HG03521 (cell line): ENCODE results near the gene KLHL29.
"Not testable (repeated sequence)": the region's sequence is repeated elsewhere in the genome, so short reads cannot be mapped to it uniquely, and the experiment has no call there.

Experiments used
- ATAC-seq: cut with Tn5 transposase; IDR thresholded peaks from one replicate; pipeline ENCODE4 v1.9.1; 2021; ENCODE audit warnings: mild to moderate bottlenecking, moderate library complexity; ENCODE audit not compliant: unreplicated experiment

The KLHL29 gene

DNA sequence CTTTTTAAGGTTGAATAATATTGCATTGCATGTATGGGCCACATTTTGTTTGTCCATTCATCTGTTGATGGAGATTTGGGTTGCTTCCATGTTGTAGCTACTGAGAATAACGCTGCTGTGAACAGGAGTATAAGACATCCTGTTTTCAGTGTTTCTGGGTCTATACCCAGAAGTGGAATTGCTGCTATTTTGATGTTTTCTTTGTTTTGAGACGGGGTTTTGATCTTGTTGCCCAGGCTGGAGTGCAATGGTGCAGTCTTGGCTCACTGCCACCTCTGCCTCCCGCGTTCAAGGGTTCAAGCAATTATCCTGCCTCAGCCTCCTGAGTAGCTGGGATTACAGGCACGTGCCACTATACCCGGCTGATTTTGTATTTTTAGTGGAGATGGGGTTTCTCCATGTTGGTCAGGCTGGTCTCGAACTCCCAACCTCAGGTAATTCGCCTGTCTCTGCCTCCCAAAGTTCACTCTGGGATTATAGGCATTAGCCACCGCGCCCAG, 6.3 kb downstream of the KLHL29 start:
- not testable (repeated sequence) for ATAC-seq

- no peak for ATAC-seq
These were observed 8.7 kb downstream of the KLHL29 start for GRCh38 chr2:23393722-23394121.

- ATAC-seq = no peak
These were observed 9.7 kb downstream of the KLHL29 start for GRCh38 chr2:23394700-23395099.

- no peak for ATAC-seq
These were observed 12.5 kb downstream of the KLHL29 start for GRCh38 chr2:23397478-23397877.

DNA sequence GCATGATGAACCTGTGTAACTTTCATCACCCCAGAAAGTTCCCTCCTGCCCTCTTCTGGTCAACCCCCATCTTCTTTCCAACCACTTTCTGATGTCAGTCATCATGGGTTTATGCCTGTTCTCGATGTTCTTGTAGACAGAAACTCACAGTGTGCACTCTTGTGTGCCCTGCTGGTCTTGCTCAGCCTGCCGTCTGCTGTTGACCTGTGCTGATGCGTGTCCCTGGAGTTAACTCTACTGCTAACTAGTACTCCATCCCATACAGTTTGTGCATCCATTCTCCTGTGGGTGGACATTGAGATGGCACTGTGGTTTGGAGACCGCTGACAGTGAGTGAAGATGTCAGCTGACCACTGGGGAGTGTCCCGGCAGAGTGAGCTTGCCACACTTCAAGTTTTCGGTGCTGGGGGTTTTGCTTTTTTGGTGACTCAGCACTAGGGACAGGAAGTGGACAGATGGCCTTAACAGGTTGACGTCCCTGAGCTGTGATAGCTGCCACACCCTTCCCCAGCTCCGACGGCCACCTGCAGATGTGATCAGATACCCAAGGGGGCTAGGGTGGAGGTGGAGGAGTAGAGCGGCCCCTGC, 14.8 kb downstream of the KLHL29 start:
- peak; percentile 44 for ATAC-seq

DNA sequence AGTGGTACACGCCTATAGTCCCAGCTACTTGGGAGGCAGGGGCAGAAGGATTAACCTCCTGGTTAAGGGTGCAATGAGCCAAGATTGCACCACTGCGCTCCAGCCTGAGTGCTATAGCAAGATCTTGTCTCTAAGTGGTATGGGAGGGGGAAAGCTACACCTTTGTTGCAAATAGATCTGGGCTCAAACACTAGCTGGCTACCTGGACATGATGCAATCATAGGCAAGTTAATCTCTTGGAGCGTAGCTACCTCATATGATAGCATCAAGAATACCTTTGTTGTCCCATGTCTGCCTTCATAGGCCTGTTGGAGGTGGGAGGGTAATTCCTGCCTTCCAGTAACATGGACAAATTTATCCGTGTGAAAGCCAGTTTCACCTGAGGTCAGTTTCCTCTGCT, 15.7 kb downstream of the KLHL29 start:
- no peak for ATAC-seq

- ATAC-seq = no peak
These were observed 16.6 kb downstream of the KLHL29 start for GRCh38 chr2:23401427-23402204.

GRCh38 chr2:23402205-23402740, 17.3 kb downstream of the KLHL29 start:
- ATAC-seq = no peak

GRCh38 chr2:23404426-23404825, 19.4 kb downstream of the KLHL29 start:
- no peak for ATAC-seq

DNA sequence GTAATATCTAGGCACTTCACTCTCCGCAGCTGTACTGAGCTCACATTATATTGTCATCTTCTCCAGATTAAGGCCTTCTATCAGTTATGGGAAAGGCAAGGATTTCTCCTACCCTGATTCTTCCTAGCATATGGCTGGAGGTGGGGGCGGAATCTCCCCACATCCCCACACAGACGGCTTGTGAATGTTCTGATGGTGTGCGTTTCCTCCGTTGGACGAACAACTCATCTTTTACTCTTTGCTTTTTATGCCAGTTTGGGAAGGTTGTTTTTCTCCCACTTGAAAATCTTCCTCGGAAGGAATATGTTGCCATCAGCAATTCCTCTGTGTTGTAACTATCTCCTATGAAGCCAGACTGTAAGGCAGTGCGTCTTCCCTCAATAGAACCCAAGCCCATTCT, 24.3 kb downstream of the KLHL29 start:
- ATAC-seq = no peak

GRCh38 chr2:23410596-23410995, 25.6 kb downstream of the KLHL29 start:
- ATAC-seq = no peak

DNA sequence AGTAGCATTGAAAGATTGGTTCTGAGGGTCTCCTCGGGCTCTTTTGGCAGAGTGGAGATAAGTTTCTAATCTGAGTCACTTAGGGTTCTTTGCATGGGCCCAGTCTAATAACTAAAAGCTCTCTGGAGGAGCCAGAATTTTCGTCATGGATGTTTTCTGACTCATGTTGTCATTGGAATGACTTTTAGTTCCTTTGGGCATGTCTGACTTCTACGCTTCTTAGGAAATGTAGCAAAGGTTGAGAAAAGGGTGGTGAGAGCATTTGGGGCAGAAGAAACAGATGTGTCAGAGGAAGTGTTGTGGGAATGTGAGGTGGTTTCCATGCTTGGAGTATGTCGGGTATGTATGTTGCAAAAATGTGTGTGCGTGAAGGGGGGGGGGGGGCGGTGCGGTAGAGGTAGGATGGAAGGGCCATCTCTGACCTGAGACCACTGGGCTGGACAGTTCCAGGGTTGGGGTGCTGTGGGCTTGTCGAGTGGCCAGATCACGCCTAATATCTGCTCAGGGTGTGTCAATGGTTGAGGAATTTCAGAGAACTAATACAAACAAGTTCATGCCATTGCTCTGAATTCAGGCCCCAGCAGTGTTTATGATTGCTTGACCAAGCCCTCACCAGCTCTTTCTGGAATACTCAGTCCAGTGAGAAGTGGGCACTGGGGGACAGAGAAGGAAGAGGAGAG, 26.9 kb downstream of the KLHL29 start:
- no peak for ATAC-seq

DNA sequence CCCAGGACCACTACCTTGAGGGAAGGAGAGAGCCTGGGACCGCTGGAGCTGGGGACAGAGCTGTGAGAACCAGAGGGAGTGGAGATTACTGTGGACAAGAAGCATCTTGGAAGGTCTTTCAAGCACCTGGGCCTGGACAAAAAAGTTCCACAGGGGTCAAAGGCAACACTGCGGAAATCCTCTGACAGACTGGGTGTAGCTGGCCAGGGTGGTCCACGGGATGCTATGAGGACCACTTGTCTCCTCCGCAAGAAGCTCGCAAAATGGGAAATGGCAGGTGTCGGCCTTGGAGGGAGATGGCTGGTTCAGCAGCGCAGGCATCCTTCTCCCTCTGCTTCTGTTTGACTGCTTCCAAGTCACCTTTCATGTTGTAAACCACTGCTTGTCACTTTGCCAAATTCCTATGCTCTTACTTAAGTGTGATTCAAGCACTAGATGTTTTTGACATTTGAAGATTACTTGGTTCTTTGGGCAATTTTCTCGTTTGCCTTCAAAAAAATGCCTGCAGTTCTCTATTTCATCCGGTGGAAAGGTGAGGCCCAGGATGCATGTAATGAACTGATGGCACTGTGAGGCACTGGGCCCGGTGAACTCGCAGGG, 27.7 kb downstream of the KLHL29 start:
- ATAC-seq = no peak

- no peak for ATAC-seq
These were observed 28.7 kb downstream of the KLHL29 start for GRCh38 chr2:23413641-23414040.

- no peak for ATAC-seq
These were observed 29.1 kb downstream of the KLHL29 start for GRCh38 chr2:23414106-23414505.

GRCh38 chr2:23414871-23415270, 29.9 kb downstream of the KLHL29 start:
- no peak for ATAC-seq

GRCh38 chr2:23417310-23417709, 32.3 kb downstream of the KLHL29 start:
- no peak for ATAC-seq

DNA sequence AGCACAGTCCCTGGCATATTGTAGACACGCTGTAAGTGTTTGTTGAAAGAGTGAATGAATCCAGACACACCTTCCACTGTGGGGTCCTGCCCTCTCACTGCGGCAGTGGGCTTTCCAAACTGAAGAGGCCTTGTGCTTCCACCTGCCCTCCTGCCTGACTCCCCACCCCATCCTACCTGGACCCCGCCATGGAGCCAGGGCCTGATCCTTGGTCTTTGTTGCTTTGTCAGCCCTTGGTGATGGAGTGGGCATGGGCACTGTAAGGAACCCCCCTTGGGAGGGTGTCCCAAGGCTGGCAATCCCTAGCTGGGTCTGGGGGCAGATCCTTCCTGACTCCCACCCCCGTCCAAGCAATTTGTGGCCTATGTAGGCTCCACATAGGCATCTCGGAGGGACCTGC, 33.1 kb downstream of the KLHL29 start:
- no peak for ATAC-seq

DNA sequence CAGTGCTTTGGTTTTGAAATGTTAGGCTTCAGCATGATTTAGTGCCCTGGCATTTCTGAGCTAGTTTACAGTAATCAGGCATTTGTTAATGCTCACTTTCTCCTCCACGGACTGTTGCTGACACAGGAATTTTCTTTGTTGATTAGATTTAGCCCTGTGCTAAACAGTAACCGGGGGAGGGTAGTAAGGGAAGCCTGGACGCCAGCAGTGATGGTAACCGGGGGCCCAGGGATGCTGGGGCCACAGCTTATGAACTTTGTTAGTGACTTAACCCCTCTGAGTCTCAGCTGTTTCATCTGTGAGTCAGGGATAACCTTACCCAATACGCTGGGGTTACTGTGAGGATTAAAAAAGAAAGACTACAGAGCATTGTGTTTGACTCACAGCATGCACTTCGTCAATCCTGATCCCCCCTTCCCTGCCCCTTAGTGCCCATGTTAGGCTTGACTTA, 33.5 kb downstream of the KLHL29 start:
- ATAC-seq = no peak

DNA sequence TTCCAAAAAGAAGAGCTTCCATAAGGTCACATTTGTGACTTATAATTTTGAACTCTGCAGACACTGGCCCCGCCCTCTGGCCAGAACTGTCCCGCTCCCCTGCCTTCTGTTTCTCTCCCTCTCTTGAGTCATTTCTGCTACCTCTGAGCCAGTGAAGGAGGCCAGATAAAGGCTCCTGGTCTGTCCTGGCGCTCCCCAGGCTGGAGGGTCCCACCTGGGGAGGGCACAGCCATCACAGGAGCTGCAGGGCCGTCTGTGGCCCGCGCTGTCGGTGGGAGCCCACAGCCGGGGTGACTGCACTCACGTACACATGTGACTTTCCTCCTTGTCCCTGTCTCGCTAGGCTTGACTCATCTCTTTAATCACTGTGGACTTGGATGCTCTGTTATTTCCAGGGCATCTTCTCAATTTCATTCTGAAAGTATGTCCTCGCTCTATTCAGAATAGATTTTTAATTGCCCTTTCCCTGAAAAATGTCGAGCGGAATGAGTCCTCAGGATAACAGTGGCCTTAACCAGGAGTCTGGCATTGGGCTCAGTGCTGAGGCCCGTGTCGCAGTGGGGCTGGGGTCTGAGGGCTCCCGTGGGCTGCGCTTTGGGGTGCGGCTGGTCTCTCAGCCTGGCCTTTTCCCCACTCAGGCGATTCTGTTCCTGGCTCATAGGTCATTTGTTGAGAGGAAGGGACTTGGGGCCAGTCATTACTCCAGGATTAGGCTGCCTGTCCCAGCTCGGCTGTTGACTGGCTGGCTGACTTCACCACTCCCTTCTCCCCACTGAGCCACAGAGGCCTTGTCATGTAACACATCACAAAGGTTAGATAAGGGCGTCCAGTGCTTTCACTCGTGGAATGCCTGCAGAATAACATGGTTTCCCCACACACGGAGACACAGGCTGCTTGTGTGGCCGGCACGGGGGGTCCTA, 34.5 kb downstream of the KLHL29 start:
- ATAC-seq = no peak
